Trophoblast cell (in vitro differentiated cells and primary cell): ENCODE data around the gene UGT1A6. TPM values are rescaled to one million over a fixed set of nuclear protein-coding genes. Genes with fewer than 3 reads are reported as not detected.
A peak's percentile ranks its signal among the peaks of the same experiment; 100 is the strongest.
"Not testable (repeated sequence)": the region's sequence is repeated elsewhere in the genome, so short reads cannot be mapped to it uniquely, and the experiment has no call there.

Source experiments
- DNase-seq, 2 donors: peaks; one replicate each; pipeline ENCODE4 v3.0.0-alpha.2; 2016
- H2AFZ ChIP-seq: 2 replicates; pipeline ENCODE4 v1.6.1; 2013; ENCODE audit warnings: low read length, moderate library complexity, mild to moderate bottlenecking; ENCODE audit not compliant: insufficient read depth, poor library complexity
- H2AK5ac ChIP-seq: 2 replicates; pipeline ENCODE4 v1.6.1; 2013; ENCODE audit warnings: mild to moderate bottlenecking, low read length
- H2BK120ac ChIP-seq: 2 replicates; pipeline ENCODE4 v1.6.1; 2013; ENCODE audit warnings: low read length, mild to moderate bottlenecking, moderate library complexity; ENCODE audit not compliant: insufficient read depth, poor library complexity
- H2BK12ac ChIP-seq: 2 replicates; pipeline ENCODE4 v1.6.1; 2013; ENCODE audit warnings: mild to moderate bottlenecking, low read length, moderate library complexity
- H2BK5ac ChIP-seq: 2 replicates; pipeline ENCODE4 v1.6.1; 2013; ENCODE audit warnings: low read length, low read depth, moderate library complexity, mild to moderate bottlenecking; ENCODE audit not compliant: poor library complexity
- H3K14ac ChIP-seq: 2 replicates; pipeline ENCODE4 v1.6.1; 2013; ENCODE audit warnings: mild to moderate bottlenecking, low read length
- H3K18ac ChIP-seq: 2 replicates; pipeline ENCODE4 v1.6.1; 2013; ENCODE audit warnings: mild to moderate bottlenecking, low read length
- H3K23ac ChIP-seq: 2 replicates; pipeline ENCODE4 v1.6.1; 2013; ENCODE audit warnings: low read length
- H3K27ac ChIP-seq: 2 replicates; pipeline ENCODE4 v1.5.1; 2013; ENCODE audit warnings: low read depth, mild to moderate bottlenecking, inconsistent platforms, low read length, moderate library complexity
- H3K27me3 ChIP-seq: 2 replicates; pipeline ENCODE4 v1.6.1; 2013; ENCODE audit warnings: inconsistent platforms, mild to moderate bottlenecking, low read length, moderate library complexity; ENCODE audit not compliant: insufficient read depth
- H3K36me3 ChIP-seq, 2 experiments: 1 replicate in 1 of 2; 2 replicates in 1 of 2; pipeline ENCODE4 v1.6.1; 2013; ENCODE audit warnings: low read length in 2 of 2, mild to moderate bottlenecking in 2 of 2, moderate library complexity in 1 of 2; ENCODE audit not compliant: insufficient read depth in 2 of 2, control insufficient read depth in 1 of 2
- H3K4ac ChIP-seq: 2 replicates; pipeline ENCODE4 v1.6.1; 2013; ENCODE audit warnings: low read depth, mild to moderate bottlenecking, low read length, moderate library complexity
- H3K4me1 ChIP-seq, 2 experiments: 1 replicate in 1 of 2; 2 replicates in 1 of 2; pipeline ENCODE4 v1.6.1; 2013; ENCODE audit warnings: low read length in 2 of 2, mild to moderate bottlenecking in 2 of 2, moderate library complexity in 1 of 2; ENCODE audit not compliant: insufficient read depth in 2 of 2, control insufficient read depth in 1 of 2
- H3K4me2 ChIP-seq: 2 replicates; pipeline ENCODE4 v1.6.1; 2013; ENCODE audit warnings: inconsistent platforms, mild to moderate bottlenecking, low read length, moderate library complexity
- H3K4me3 ChIP-seq: 2 replicates; pipeline ENCODE4 v1.5.1; 2013; ENCODE audit warnings: mild to moderate bottlenecking, low read depth, low read length, inconsistent platforms
- H3K79me1 ChIP-seq: one replicate; pipeline ENCODE4 v1.6.1; 2013; ENCODE audit warnings: low read length
- H3K79me2 ChIP-seq: 2 replicates; pipeline ENCODE4 v1.6.1; 2013; ENCODE audit warnings: low read length, mild to moderate bottlenecking; ENCODE audit not compliant: control insufficient read depth, insufficient read depth, poor library complexity
- H3K9ac ChIP-seq: 2 replicates; pipeline ENCODE4 v1.6.1; 2013; ENCODE audit warnings: mild to moderate bottlenecking, low read length
- H3K9me3 ChIP-seq: 2 replicates; pipeline ENCODE4 v1.6.1; 2013; ENCODE audit warnings: low read depth, mild to moderate bottlenecking, control low read depth, inconsistent platforms, low read length; ENCODE audit not compliant: insufficient read depth
- H4K12ac ChIP-seq: 2 replicates; pipeline ENCODE4 v1.6.1; 2013; ENCODE audit warnings: low read depth, mild to moderate bottlenecking, low read length, moderate library complexity
- H4K8ac ChIP-seq: 2 replicates; pipeline ENCODE4 v1.6.1; 2013; ENCODE audit warnings: low read depth, mild to moderate bottlenecking, low read length, moderate library complexity
- H4K91ac ChIP-seq: one replicate; pipeline ENCODE4 v1.6.1; 2013; ENCODE audit warnings: low read depth, mild to moderate bottlenecking, low read length, moderate library complexity
- WGBS: extraction: QIAGEN DNeasy Blood & Tissue Kit; methylation state at CpG from one replicate; pipeline ENCODE4 v1.1.7; 2013; ENCODE audit warnings: missing lambda C conversion rate; ENCODE audit not compliant: insufficient read length, insufficient coverage; ENCODE audit errors: extremely low coverage; 5-methylcytosine and 5-hydroxymethylcytosine counted together
- polyA plus RNA-seq: library from polyadenylated mRNA; stranded (reverse); fragments of 200-250 nt; gene quantifications from 2 replicates; pipeline ENCODE4 v1.2.3, GENCODE V29; 2013

Gene UGT1A6
- 0.08 TPM in 1 of 2 replicates, not detected in the other for polyA plus RNA-seq

DNA sequence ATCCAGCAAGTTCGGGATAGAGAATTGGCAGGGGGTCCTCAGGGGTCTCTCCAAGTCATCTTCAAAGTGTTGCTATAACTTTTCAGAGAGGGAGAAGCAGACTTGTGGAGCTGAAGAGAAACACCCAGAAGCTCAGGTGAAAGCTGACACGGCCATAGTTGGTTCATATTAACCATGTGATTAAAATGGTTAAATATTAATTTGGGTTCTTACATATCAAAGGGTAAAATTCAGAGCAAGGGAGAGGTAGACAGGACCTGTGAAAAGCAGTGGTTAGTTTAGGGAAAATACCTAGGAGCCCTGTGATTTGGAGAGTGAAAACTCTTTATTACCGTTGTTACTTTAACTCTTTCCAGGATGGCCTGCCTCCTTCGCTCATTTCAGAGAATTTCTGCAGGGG, at the start of gene UGT1A6:
TSS of gene UGT1A6 (plus strand) at position 243 of the 400 bp plus-strand sequence. CDS start at position 358, 115 bp downstream.
- Histone ChIP-seq H2BK120ac (no peak within 1 kb of the TSS), H3K27ac (no peak within 1 kb of the TSS), H3K23ac (no peak within 1 kb of the TSS), H3K79me2 (no peaks in the 10 kb centered on the region), H3K9me3 (no peaks in the 10 kb centered on the region), H3K4me3 (no peak within 1 kb of the TSS), H3K4me1 (no peaks in the 10 kb centered on the region), H2AFZ (no peak within 1 kb of the TSS), H3K27me3 (no peaks in the 10 kb centered on the region), H4K91ac (no peak within 1 kb of the TSS), H3K36me3 (no peaks in the 10 kb centered on the region), H3K14ac (no peak within 1 kb of the TSS), H4K8ac (no peak within 1 kb of the TSS), H3K4me2 (no peak within 1 kb of the TSS), H3K18ac (no peak within 1 kb of the TSS), H3K4ac (no peak within 1 kb of the TSS), H2BK5ac (no peak within 1 kb of the TSS), H3K9ac (no peak within 1 kb of the TSS), H4K12ac (no peak within 1 kb of the TSS), H2AK5ac (no peak within 1 kb of the TSS), H2BK12ac (no peak within 1 kb of the TSS), H3K79me1 (no peaks in the 10 kb centered on the region)
- no peak for DNase-seq
- no CpG with 5 or more reads among the region's 4 CpGs for WGBS

DNA sequence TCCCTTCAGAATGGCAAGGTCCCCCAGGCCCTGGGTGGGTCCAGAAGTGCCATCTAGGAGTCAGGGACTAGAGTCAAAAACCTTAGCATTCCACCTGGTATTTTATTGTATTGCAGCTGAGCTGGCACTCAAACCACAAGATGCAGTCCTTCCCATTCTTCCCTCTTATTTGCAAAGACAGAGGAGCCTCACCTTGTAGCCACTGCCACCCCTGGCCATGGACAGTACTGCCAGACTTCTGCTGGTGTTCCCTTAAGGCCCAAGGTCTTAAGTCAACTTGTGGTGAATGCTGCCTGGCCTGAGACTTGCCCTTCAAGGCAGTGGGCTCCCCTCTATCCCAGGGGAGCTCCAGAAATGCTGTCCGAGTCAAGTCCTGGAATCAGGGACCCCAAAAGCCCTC, 49.6 kb upstream of the UGT1A6 start:
- no peak overlapping the region for H2BK5ac ChIP-seq
- no peak overlapping the region for H3K14ac ChIP-seq
- no peak overlapping the region for H2AK5ac ChIP-seq
- no peak overlapping the region for H3K9ac ChIP-seq
- no peaks in the 10 kb centered on the region for H3K36me3 ChIP-seq
- no peak overlapping the region for H4K8ac ChIP-seq
- no peak overlapping the region for H4K12ac ChIP-seq
- H3K18ac ChIP-seq: no peak overlapping the region
- H3K27ac ChIP-seq: no peak overlapping the region
- peaks cover 8% of the 10 kb centered on the region for H3K9me3 ChIP-seq
- H3K79me1 ChIP-seq: no peaks in the 10 kb centered on the region
- H2BK12ac ChIP-seq: no peak overlapping the region
- H3K79me2 ChIP-seq: no peaks in the 10 kb centered on the region
- H2AFZ ChIP-seq: no peak overlapping the region
- no CpG with 5 or more reads among the region's 1 CpG for WGBS
- H3K4me3 ChIP-seq: no peak overlapping the region
- no peak overlapping the region for H3K23ac ChIP-seq
- no peak overlapping the region for H4K91ac ChIP-seq
- H3K4ac ChIP-seq: no peak overlapping the region
- DNase-seq: peak in 1 of 2 donors; percentile 17
- no peak overlapping the region for H2BK120ac ChIP-seq
- H3K4me1 ChIP-seq: no peaks in the 10 kb centered on the region
- no peaks in the 10 kb centered on the region for H3K27me3 ChIP-seq
- no peak overlapping the region for H3K4me2 ChIP-seq

DNA sequence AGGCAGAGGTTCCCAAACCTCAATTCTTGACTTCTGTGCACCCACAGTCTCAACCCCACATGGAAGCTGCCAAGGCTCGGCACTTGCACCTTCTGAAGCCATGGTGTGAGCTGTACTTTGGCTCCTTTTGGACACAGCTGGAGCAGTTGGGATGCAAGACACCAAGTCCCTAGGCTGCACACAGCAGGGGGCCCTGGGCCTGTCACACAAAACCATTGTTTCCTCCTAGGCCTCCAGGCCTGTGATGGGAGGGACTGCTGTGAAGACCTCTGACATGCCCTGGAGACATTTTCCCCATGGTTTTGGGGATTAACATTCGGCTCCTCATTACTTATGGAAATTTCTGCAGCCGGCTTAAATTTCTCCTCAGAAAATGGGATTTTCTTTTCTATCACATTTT, 46.7 kb upstream of the UGT1A6 start:
- WGBS: no CpG with 5 or more reads among the region's 3 CpGs

DNA sequence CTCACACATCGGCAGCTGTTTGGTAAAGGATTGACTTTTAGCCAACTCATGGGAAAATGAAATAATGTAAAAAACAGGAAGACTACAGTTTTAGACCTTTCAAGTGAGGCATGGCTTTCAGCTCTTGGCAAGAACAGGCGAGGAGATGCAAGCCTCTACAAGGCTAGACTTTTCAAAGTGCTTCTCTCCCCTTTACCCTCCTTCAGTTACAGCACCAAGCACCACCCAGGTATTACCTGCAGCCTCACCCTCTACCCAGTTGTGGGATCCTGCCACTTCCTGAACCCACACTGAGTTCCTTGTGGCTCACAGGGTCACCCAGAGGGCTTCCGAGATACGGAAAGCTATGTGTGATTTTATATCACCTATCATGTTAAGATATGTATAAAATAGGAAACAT, 41.7 kb upstream of the UGT1A6 start:
- DNase-seq: no peak
- Histone ChIP-seq H3K4me3 (no peak overlapping the region), H3K4ac (no peak overlapping the region), H3K18ac (no peak overlapping the region), H3K9me3 (peaks cover 1% of the 10 kb centered on the region), H3K23ac (no peak overlapping the region), H2AFZ (no peak overlapping the region), H3K9ac (no peak overlapping the region), H2BK12ac (no peak overlapping the region), H4K91ac (no peak overlapping the region), H3K27me3 (no peaks in the 10 kb centered on the region), H2BK5ac (no peak overlapping the region), H3K14ac (no peak overlapping the region), H3K79me1 (no peaks in the 10 kb centered on the region), H2AK5ac (no peak overlapping the region), H4K12ac (no peak overlapping the region), H3K4me2 (no peak overlapping the region), H3K79me2 (no peaks in the 10 kb centered on the region), H3K4me1 (no peaks in the 10 kb centered on the region), H2BK120ac (no peak overlapping the region), H3K27ac (no peak overlapping the region), H3K36me3 (no peaks in the 10 kb centered on the region), H4K8ac (no peak overlapping the region)
- WGBS: no CpG with 5 or more reads among the region's 4 CpGs

More for the DNA sequence above, 46.7 kb upstream of the UGT1A6 start:
- not testable (repeated sequence) for H3K4me3 ChIP-seq, H3K4me2 ChIP-seq, H3K23ac ChIP-seq, DNase-seq, H3K9ac ChIP-seq, H2BK12ac ChIP-seq, H2BK120ac ChIP-seq, H3K27me3 ChIP-seq, H3K4me1 ChIP-seq, H3K27ac ChIP-seq, H2AFZ ChIP-seq, H4K8ac ChIP-seq, H3K14ac ChIP-seq, H2BK5ac ChIP-seq, H3K4ac ChIP-seq, H3K9me3 ChIP-seq, H3K36me3 ChIP-seq, H3K79me2 ChIP-seq, H3K79me1 ChIP-seq, H3K18ac ChIP-seq, H4K91ac ChIP-seq, H4K12ac ChIP-seq, H2AK5ac ChIP-seq
